Measurements from ENCODE around the gene ARID5A.

ARID5A gene

DNA sequence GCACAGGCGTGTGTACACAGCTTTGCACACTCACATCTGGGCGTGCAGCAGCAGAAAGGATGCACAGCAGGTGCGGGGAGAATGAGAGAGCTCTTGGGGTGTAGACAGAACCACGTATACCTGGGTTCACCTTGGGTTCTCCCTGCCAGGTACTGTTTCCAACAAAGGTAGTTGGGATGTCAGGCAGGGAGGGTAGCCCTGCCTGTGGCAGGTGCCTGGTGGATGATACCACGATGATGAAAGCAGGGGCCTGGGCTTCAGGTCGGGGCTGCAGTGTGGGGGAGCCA is 6.5 kb upstream of the ARID5A start:
- Histone ChIP-seq H3K36me3 (ENCODE audit: control insufficient read depth, insufficient read depth, low read length) (no peaks in the 10 kb centered on the region), H3K79me1 (ENCODE audit: low read length) (no peaks in the 10 kb centered on the region), H3K4me2 (ENCODE audit: low read length) (no peak overlapping the region), H3K4me3 (ENCODE audit: low read length) (no peak overlapping the region), H3K23ac (ENCODE audit: low read length) (no peak overlapping the region), H4K8ac (ENCODE audit: low read depth, low read length) (no peak overlapping the region), H2AK5ac (ENCODE audit: low read length) (no peak overlapping the region), H3K4ac (ENCODE audit: low read depth, low read length) (no peak overlapping the region), H3K27ac (ENCODE audit: low read depth, low read length) (no peak overlapping the region), H4K5ac (ENCODE audit: low read length) (no peak overlapping the region), H3K4me1 (ENCODE audit: control insufficient read depth, low read depth, low read length) (no peaks in the 10 kb centered on the region), H3K9ac (ENCODE audit: low read length) (no peak overlapping the region), H2BK5ac (ENCODE audit: low read length) (no peak overlapping the region), H3K79me2 (ENCODE audit: control insufficient read depth, insufficient read depth, low read length) (no peaks in the 10 kb centered on the region), H3K18ac (ENCODE audit: low read length) (no peak overlapping the region), H2BK120ac (ENCODE audit: low read depth, low read length) (no peak overlapping the region), H3K56ac (ENCODE audit: low read length) (no peak overlapping the region), H2BK15ac (replicated peaks; ENCODE audit: low read depth) (no peak overlapping the region), H3K27me3 (ENCODE audit: insufficient read depth, low read length, poor library complexity) (no peaks in the 10 kb centered on the region)
- no peak for DNase-seq
- no CpG with 5 or more reads among the region's 6 CpGs for WGBS (ENCODE audit: extremely low coverage, insufficient coverage, low lambda C conversion rate)

DNA sequence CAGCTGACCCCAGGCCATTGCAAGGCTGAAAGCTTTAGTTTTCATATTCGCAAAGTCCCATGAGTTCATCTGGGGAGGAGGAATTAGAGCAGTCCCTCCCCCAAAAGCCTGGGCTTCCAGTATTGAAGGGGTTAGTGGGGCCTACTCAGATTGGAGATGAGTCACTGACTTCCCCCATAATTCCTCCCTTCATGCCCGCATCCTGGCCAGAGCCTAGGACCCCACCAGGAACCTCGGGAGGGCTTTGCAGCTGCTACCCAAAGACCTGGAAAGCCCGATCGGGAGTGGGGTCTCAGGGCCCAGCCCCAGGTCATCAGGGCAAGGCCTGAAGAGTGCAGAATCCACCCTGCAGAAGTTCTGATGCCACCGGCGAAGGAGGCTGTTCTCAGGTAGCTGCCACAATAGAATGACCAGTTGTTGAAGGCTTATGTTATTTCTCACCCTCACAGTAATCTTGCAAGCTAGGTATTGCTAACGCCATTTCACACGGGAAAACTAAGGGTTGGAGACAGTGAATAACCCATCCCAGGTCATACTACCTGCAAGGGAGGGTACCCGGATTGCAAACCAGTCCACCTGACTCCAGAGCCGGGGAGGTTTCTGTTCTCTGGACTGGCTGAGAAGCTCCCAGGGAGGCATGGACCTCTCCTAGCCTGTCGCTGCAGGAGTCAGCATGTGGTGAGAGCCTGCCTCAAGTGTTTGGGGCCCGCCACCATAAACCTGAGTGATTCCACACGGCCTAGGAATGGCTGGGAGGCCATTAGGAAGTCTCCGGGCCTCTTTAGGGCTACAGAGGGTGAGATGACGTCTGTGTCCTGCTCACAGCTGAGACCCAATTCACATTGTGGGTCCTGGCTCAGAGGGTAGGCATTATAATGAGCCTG is 5.8 kb upstream of the ARID5A start:
- H3K4me3 ChIP-seq (ENCODE audit: low read length): no peak overlapping the region
- no peaks in the 10 kb centered on the region for H3K79me1 ChIP-seq (ENCODE audit: low read length)
- H3K18ac ChIP-seq (ENCODE audit: low read length): no peak overlapping the region
- no peak overlapping the region for H2BK15ac ChIP-seq (replicated peaks; ENCODE audit: low read depth)
- no peak overlapping the region for H2BK5ac ChIP-seq (ENCODE audit: low read length)
- no peak overlapping the region for H3K4me2 ChIP-seq (ENCODE audit: low read length)
- H3K27me3 ChIP-seq (ENCODE audit: insufficient read depth, low read length, poor library complexity): no peaks in the 10 kb centered on the region
- no peak for DNase-seq
- no peak overlapping the region for H3K56ac ChIP-seq (ENCODE audit: low read length)
- no peak overlapping the region for H2BK120ac ChIP-seq (ENCODE audit: low read depth, low read length)
- H3K23ac ChIP-seq (ENCODE audit: low read length): no peak overlapping the region
- H2AK5ac ChIP-seq (ENCODE audit: low read length): no peak overlapping the region
- no peak overlapping the region for H4K8ac ChIP-seq (ENCODE audit: low read depth, low read length)
- no peak overlapping the region for H3K4ac ChIP-seq (ENCODE audit: low read depth, low read length)
- no peak overlapping the region for H4K5ac ChIP-seq (ENCODE audit: low read length)
- H3K79me2 ChIP-seq (ENCODE audit: control insufficient read depth, insufficient read depth, low read length): no peaks in the 10 kb centered on the region
- no peak overlapping the region for H3K27ac ChIP-seq (ENCODE audit: low read depth, low read length)
- no CpG with 5 or more reads among the region's 16 CpGs for WGBS (ENCODE audit: extremely low coverage, insufficient coverage, low lambda C conversion rate)
- no peak overlapping the region for H3K9ac ChIP-seq (ENCODE audit: low read length)
- no peaks in the 10 kb centered on the region for H3K4me1 ChIP-seq (ENCODE audit: control insufficient read depth, low read depth, low read length)
- H3K36me3 ChIP-seq (ENCODE audit: control insufficient read depth, insufficient read depth, low read length): no peaks in the 10 kb centered on the region

DNA sequence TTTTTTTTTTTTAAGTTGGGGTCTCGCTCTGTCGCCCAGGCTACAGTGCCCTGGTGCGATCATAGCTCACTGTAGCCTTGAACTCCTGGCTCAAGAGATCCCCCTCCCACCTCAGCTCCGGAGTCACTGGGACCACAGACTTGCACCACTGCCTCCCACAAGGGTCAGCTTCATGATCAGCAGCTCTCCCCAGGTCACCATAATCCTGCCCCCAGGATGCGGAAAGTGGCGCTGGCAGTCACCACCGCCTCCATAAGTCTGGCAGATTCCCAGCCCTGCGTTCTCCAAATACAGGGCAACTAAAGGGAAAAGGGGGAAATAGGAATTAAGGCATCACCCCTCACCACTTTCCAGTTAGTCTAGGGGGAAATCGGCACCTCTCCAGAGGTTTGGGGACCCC is 5.2 kb upstream of the ARID5A start:
- Histone ChIP-seq H3K79me1 (ENCODE audit: low read length) (no peaks in the 10 kb centered on the region), H3K4me1 (ENCODE audit: control insufficient read depth, low read depth, low read length) (no peaks in the 10 kb centered on the region), H3K27me3 (ENCODE audit: insufficient read depth, low read length, poor library complexity) (no peaks in the 10 kb centered on the region), H3K4me2 (ENCODE audit: low read length) (no peak overlapping the region), H3K27ac (ENCODE audit: low read depth, low read length) (no peak overlapping the region), H3K4me3 (ENCODE audit: low read length) (no peak overlapping the region), H2BK15ac (replicated peaks; ENCODE audit: low read depth) (no peak overlapping the region), H4K5ac (ENCODE audit: low read length) (no peak overlapping the region), H2AK5ac (ENCODE audit: low read length) (no peak overlapping the region), H3K36me3 (ENCODE audit: control insufficient read depth, insufficient read depth, low read length) (no peaks in the 10 kb centered on the region), H2BK120ac (ENCODE audit: low read depth, low read length) (no peak overlapping the region), H3K9ac (ENCODE audit: low read length) (no peak overlapping the region), H3K4ac (ENCODE audit: low read depth, low read length) (no peak overlapping the region), H4K8ac (ENCODE audit: low read depth, low read length) (no peak overlapping the region), H3K23ac (ENCODE audit: low read length) (no peak overlapping the region), H2BK5ac (ENCODE audit: low read length) (no peak overlapping the region), H3K18ac (ENCODE audit: low read length) (no peak overlapping the region), H3K79me2 (ENCODE audit: control insufficient read depth, insufficient read depth, low read length) (no peaks in the 10 kb centered on the region), H3K56ac (ENCODE audit: low read length) (peak overlapping the region; percentile 78)
- WGBS (ENCODE audit: extremely low coverage, insufficient coverage, low lambda C conversion rate): no CpG with 5 or more reads among the region's 9 CpGs
- no peak for DNase-seq

DNA sequence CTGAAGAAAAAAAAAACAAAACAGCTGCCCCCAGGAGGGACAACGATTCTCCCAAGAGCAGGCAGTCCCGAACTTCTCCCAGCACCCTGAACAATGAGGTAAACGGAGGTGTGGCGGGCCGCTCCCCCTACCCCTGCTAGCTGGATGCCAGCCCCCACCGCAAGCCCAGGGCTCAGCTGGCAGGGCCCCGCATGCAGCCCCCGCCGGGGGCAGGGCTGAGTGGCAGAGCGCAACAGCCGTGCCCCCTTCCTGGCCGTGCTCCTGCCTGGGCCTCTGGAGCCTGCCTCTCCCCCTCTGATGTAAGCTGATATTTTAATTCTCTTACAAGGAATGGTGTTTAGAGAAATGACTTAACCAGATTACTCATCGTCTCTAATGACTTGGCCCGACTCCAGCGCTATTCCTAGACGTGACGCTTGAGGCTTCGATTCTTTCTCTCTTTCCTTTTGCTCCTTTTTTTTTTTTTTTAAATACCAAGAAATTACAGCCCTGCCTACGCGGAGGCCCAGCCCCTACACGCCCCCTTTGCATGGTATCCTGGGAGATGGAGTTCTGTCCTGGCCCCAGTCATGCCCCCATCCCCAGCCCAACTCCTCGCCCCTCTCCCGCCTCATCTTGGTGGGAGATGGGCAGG is 4.6 kb upstream of the ARID5A start:
- H3K79me1 ChIP-seq (ENCODE audit: low read length): no peaks in the 10 kb centered on the region
- peak overlapping the region; percentile 78 for H3K56ac ChIP-seq (ENCODE audit: low read length)
- no peaks in the 10 kb centered on the region for H3K27me3 ChIP-seq (ENCODE audit: insufficient read depth, low read length, poor library complexity)
- H2BK15ac ChIP-seq (replicated peaks; ENCODE audit: low read depth): no peak overlapping the region
- no peak overlapping the region for H2BK120ac ChIP-seq (ENCODE audit: low read depth, low read length)
- peak; percentile 91 for DNase-seq
- H3K36me3 ChIP-seq (ENCODE audit: control insufficient read depth, insufficient read depth, low read length): no peaks in the 10 kb centered on the region
- peak overlapping the region; percentile 32 for H3K4me2 ChIP-seq (ENCODE audit: low read length)
- no peak overlapping the region for H3K4ac ChIP-seq (ENCODE audit: low read depth, low read length)
- no CpG with 5 or more reads among the region's 23 CpGs for WGBS (ENCODE audit: extremely low coverage, insufficient coverage, low lambda C conversion rate)
- no peaks in the 10 kb centered on the region for H3K79me2 ChIP-seq (ENCODE audit: control insufficient read depth, insufficient read depth, low read length)
- no peak overlapping the region for H3K23ac ChIP-seq (ENCODE audit: low read length)
- H4K8ac ChIP-seq (ENCODE audit: low read depth, low read length): no peak overlapping the region
- no peak overlapping the region for H2BK5ac ChIP-seq (ENCODE audit: low read length)
- no peak overlapping the region for H2AK5ac ChIP-seq (ENCODE audit: low read length)
- H3K27ac ChIP-seq (ENCODE audit: low read depth, low read length): no peak overlapping the region
- H3K18ac ChIP-seq (ENCODE audit: low read length): no peak overlapping the region
- no peaks in the 10 kb centered on the region for H3K4me1 ChIP-seq (ENCODE audit: control insufficient read depth, low read depth, low read length)
- H3K9ac ChIP-seq (ENCODE audit: low read length): peak overlapping the region; percentile 54
- no peak overlapping the region for H4K5ac ChIP-seq (ENCODE audit: low read length)
- no peak overlapping the region for H3K4me3 ChIP-seq (ENCODE audit: low read length)

DNA sequence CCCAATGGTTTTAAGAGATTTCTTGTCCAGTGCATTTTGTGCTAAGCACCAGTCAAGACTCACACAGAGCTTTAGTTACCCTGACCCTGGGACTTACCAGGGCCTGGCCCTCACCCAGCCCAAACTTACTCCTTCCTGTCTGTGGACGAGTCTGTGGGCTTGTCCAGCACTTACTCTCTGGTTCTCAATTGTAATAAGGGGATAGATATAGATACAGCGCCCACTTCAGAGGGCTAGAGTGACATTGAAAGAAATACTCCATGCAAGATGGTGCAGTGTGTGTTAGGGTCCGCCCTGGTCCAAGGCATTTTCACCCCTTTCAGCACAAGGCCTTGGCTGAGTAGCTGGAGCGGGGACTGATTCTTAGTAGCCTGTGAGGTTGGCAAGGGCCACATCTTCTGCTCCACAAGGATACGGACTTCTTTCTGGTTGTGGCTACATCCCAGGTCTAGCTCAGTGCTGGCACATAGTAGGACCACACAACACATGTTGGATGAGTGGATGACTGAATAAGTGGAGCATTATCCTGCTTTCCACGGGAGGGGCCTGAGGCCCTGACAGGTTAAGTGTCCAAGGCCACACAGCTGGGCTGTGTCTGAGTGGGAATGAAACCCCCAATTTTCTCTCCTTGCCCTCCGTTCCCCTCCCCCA is 3.8 kb upstream of the ARID5A start:
- no peaks in the 10 kb centered on the region for H3K79me1 ChIP-seq (ENCODE audit: low read length)
- no peak overlapping the region for H3K9ac ChIP-seq (ENCODE audit: low read length)
- no peak overlapping the region for H4K5ac ChIP-seq (ENCODE audit: low read length)
- H2BK15ac ChIP-seq (replicated peaks; ENCODE audit: low read depth): no peak overlapping the region
- no peak for DNase-seq
- H3K4me1 ChIP-seq (ENCODE audit: control insufficient read depth, low read depth, low read length): no peaks in the 10 kb centered on the region
- H2BK5ac ChIP-seq (ENCODE audit: low read length): no peak overlapping the region
- peaks cover under 1% of the 10 kb centered on the region for H3K27me3 ChIP-seq (ENCODE audit: insufficient read depth, low read length, poor library complexity)
- H3K36me3 ChIP-seq (ENCODE audit: control insufficient read depth, insufficient read depth, low read length): no peaks in the 10 kb centered on the region
- H3K27ac ChIP-seq (ENCODE audit: low read depth, low read length): no peak overlapping the region
- H3K4me3 ChIP-seq (ENCODE audit: low read length): no peak overlapping the region
- no CpG with 5 or more reads among the region's 7 CpGs for WGBS (ENCODE audit: extremely low coverage, insufficient coverage, low lambda C conversion rate)
- H3K23ac ChIP-seq (ENCODE audit: low read length): no peak overlapping the region
- no peak overlapping the region for H3K4ac ChIP-seq (ENCODE audit: low read depth, low read length)
- no peak overlapping the region for H4K8ac ChIP-seq (ENCODE audit: low read depth, low read length)
- H2AK5ac ChIP-seq (ENCODE audit: low read length): no peak overlapping the region
- H3K4me2 ChIP-seq (ENCODE audit: low read length): no peak overlapping the region
- H3K56ac ChIP-seq (ENCODE audit: low read length): no peak overlapping the region
- H2BK120ac ChIP-seq (ENCODE audit: low read depth, low read length): no peak overlapping the region
- no peak overlapping the region for H3K18ac ChIP-seq (ENCODE audit: low read length)
- no peaks in the 10 kb centered on the region for H3K79me2 ChIP-seq (ENCODE audit: control insufficient read depth, insufficient read depth, low read length)
